Spleen (tissue), 11 donors: ENCODE data around the gene TRIM2. TPM values are rescaled to one million over a fixed set of nuclear protein-coding genes. Genes with fewer than 3 reads are reported as not detected.

Source experiments
- DNase-seq: peaks from one replicate; pipeline ENCODE4 v3.0.0-alpha.2; 2020
- H3K27ac ChIP-seq, 8 donors: fragments of 200-600 bp; sonication (generic) in 7 of 8; 1 replicate in 4 of 8; 2 replicates in 4 of 8; pipeline versions ENCODE4 v1.5.0 to v1.8.0; 2016 to 2021; ENCODE audit warnings: inconsistent platforms in 4 of 8, mild to moderate bottlenecking in 4 of 8, moderate library complexity in 1 of 8
- H3K27me3 ChIP-seq, 7 donors: fragments of 200-600 bp; sonication (generic) in 6 of 7; replicated peaks in 1 of 7; 1 replicate in 4 of 7; 2 replicates in 3 of 7; pipeline versions ENCODE4 v1.5.0 to v1.8.0; 2016 to 2021; ENCODE audit warnings: inconsistent platforms in 3 of 7, mild to moderate bottlenecking in 1 of 7
- H3K36me3 ChIP-seq, 6 donors: fragments of 200-600 bp; sonication (generic) in 5 of 6; 1 replicate in 4 of 6; 2 replicates in 2 of 6; pipeline versions ENCODE4 v1.5.0 to v1.8.0; 2016 to 2021; ENCODE audit warnings: inconsistent platforms in 2 of 6
- H3K4me1 ChIP-seq, 6 donors: fragments of 200-600 bp; sonication (generic) in 5 of 6; 1 replicate in 3 of 6; 2 replicates in 3 of 6; pipeline versions ENCODE4 v1.5.0 to v1.8.0; 2016 to 2021; ENCODE audit warnings: inconsistent platforms in 3 of 6
- H3K4me3 ChIP-seq, 8 donors: fragments of 200-600 bp; sonication (generic) in 7 of 8; 1 replicate in 4 of 8; 2 replicates in 4 of 8; pipeline versions ENCODE4 v1.5.0 to v1.8.0; 2016 to 2021; ENCODE audit warnings: inconsistent platforms in 4 of 8, mild to moderate bottlenecking in 4 of 8, moderate library complexity in 2 of 8
- H3K9me3 ChIP-seq, 8 donors: fragments of 200-600 bp; sonication (generic) in 7 of 8; 1 replicate in 4 of 8; 2 replicates in 4 of 8; pipeline versions ENCODE4 v1.5.0 to v1.8.0; 2016 to 2021; ENCODE audit warnings: inconsistent platforms in 4 of 8
- CTCF ChIP-seq, 11 experiments: fragments of 200-600 bp in 7 of 11; fragments of 450-650 bp in 4 of 11; sonication (generic) in 4 of 11; IDR thresholded peaks in 8 of 11; conservative IDR thresholded peaks in 3 of 11; 1 replicate in 7 of 11; 2 replicates in 4 of 11; pipeline versions ENCODE4 v1.4.0 to v1.8.0; 2016 to 2021; ENCODE audit warnings: antibody characterized with exemption in 11 of 11, inconsistent platforms in 4 of 11, mild to moderate bottlenecking in 1 of 11
- POLR2A ChIP-seq, 3 donors: fragments of 450-650 bp; IDR thresholded peaks; one replicate each; pipeline ENCODE4 v1.5.1; 2017; ENCODE audit warnings: antibody characterized with exemption in 3 of 3, mild to moderate bottlenecking in 1 of 3
- POLR2AphosphoS5 ChIP-seq, 3 donors: sonication (generic); formaldehyde crosslinking; IDR thresholded peaks; one replicate each; pipeline ENCODE4 v1.5.1; 2017; ENCODE audit warnings: antibody characterized with exemption in 3 of 3
- WGBS, 5 donors: extraction: QIAGEN DNeasy Blood & Tissue Kit in 3 of 5; methylation state at CpG; one replicate each; pipeline versions ENCODE4 v1.1.5 to v1.1.7; 2013 to 2018; 5-methylcytosine and 5-hydroxymethylcytosine counted together
- intact Hi-C: fragments of 100-400 bp; cut with DNase I; formaldehyde crosslinking; loops from one replicate; pipeline ENCODE4 v1.15.0; 2023; ENCODE audit warnings: low total_unique reads
- polyA plus RNA-seq, 3 donors: library from polyadenylated mRNA; stranded (reverse); fragments of 200-250 nt; gene quantifications; one replicate each; pipeline ENCODE4 v1.2.1, GENCODE V29; 2013
- total RNA-seq, 7 donors: library from RNA; depleted of rRNA in 3 of 7; stranded (reverse); fragments of >200 nt in 3 of 7; fragmentation: NEBNext Ultra II Directional in 4 of 7; extraction: Animal tissue kit (Norgen Biotek cat#: 25700) in 4 of 7; gene quantifications; one replicate each; pipeline versions ENCODE4 v1.1.0 to v1.2.1, GENCODE V29; 2016 to 2021
- donor health status: healthy with polysubstance abuse.
- donor health status: DM: no; HTN: no; CAD: no; lungs with moderate emphysema.
- donor health status: DM: no; HTN: no; CAD: no.
- donor health status: Bipolar disorder and iron deficiency.
- donor health status: healthy.
- donor health status: DM: no; HTN: no; CAD: no.
- donor health status: DM: yes; HTN: yes; CAD: no.

Gene TRIM2
- total and polyA plus RNA-seq, 10 donors = 3.2 to 77.9 (median 45.3) TPM

- peaks cover 0 to 14% (median 5%) of the 10 kb centered on the region in 8 donors for H3K9me3 ChIP-seq
- TF ChIP-seq POLR2AphosphoS5 (IDR thresholded peaks at IDR 0.05) (no peak), POLR2A (IDR thresholded peaks at IDR 0.05) (no peak), CTCF (IDR thresholded peaks at IDR 0.05 in 8 of 11, conservative IDR thresholded peaks at IDR 0.05 in 3 of 11) (no peak)
- DNase-seq = no peak
- no peak overlapping the region for H3K27ac ChIP-seq
- H3K4me1 ChIP-seq = peaks cover 0 to 10% (median 4%) of the 10 kb centered on the region in 6 donors
- H3K36me3 ChIP-seq = peaks cover 0 to 3% (median 0%) of the 10 kb centered on the region in 6 donors
- intact Hi-C loops = no loop called here
- H3K4me3 ChIP-seq = no peak overlapping the region
- 87 to 90% (median 88%) methylated on average over 9 of the region's 9 CpGs for WGBS, 5 donors
- no peaks in the 10 kb centered on the region for H3K27me3 ChIP-seq
Measured at GRCh38 chr4:153265306-153266047, 61.2 kb downstream of the TRIM2 start.

- H3K36me3 ChIP-seq = peaks cover 0 to 4% (median 0%) of the 10 kb centered on the region in 6 donors
- peaks cover 0 to 10% (median 4%) of the 10 kb centered on the region in 6 donors for H3K4me1 ChIP-seq
- H3K27me3 ChIP-seq = no peaks in the 10 kb centered on the region
- peaks cover 0 to 7% (median under 1%) of the 10 kb centered on the region in 8 donors for H3K9me3 ChIP-seq
- no peak for DNase-seq
- 78 to 83% (median 81%) methylated on average over 3 of the region's 3 CpGs for WGBS, 5 donors
- no peak overlapping the region for H3K4me3 ChIP-seq
- H3K27ac ChIP-seq = no peak overlapping the region
- no peak for TF ChIP-seq POLR2AphosphoS5 (IDR thresholded peaks at IDR 0.05)
- no peak for TF ChIP-seq POLR2A (IDR thresholded peaks at IDR 0.05)
- intact Hi-C loops = no loop called here
Measured at GRCh38 chr4:153266988-153267387, 62.7 kb downstream of the TRIM2 start.

- DNase-seq = no peak
- Histone ChIP-seq H3K27ac (no peak overlapping the region), H3K27me3 (no peaks in the 10 kb centered on the region), H3K9me3 (no peaks in the 10 kb centered on the region), H3K36me3 (peaks cover 0 to 4% (median 0%) of the 10 kb centered on the region in 6 donors), H3K4me3 (no peak overlapping the region), H3K4me1 (peaks cover 0 to 10% (median 4%) of the 10 kb centered on the region in 6 donors)
- TF ChIP-seq POLR2A (IDR thresholded peaks at IDR 0.05) (no peak), CTCF (IDR thresholded peaks at IDR 0.05 in 8 of 11, conservative IDR thresholded peaks at IDR 0.05 in 3 of 11) (no peak), POLR2AphosphoS5 (IDR thresholded peaks at IDR 0.05) (no peak)
- intact Hi-C loops = no loop called here
- WGBS, 5 donors = 88 to 97% (median 93%) methylated on average over 7 of the region's 7 CpGs
Measured at GRCh38 chr4:153267890-153268289, 63.6 kb downstream of the TRIM2 start.

GRCh38 chr4:153268295-153268694 is 64.1 kb downstream of the TRIM2 start:
- H3K4me3 ChIP-seq = no peak overlapping the region
- H3K36me3 ChIP-seq = peaks cover 0 to 4% (median 0%) of the 10 kb centered on the region in 6 donors
- TF ChIP-seq POLR2AphosphoS5 (IDR thresholded peaks at IDR 0.05) (no peak), CTCF (IDR thresholded peaks at IDR 0.05 in 8 of 11, conservative IDR thresholded peaks at IDR 0.05 in 3 of 11) (no peak), POLR2A (IDR thresholded peaks at IDR 0.05) (no peak)
- no peaks in the 10 kb centered on the region for H3K27me3 ChIP-seq
- no peaks in the 10 kb centered on the region for H3K9me3 ChIP-seq
- intact Hi-C loops = no loop called here
- 71 to 90% (median 79%) methylated on average over 4 of the region's 4 CpGs for WGBS, 5 donors
- DNase-seq = no peak
- peaks cover 0 to 10% (median 4%) of the 10 kb centered on the region in 6 donors for H3K4me1 ChIP-seq
- H3K27ac ChIP-seq = peak overlapping the region in 1 of 8 donors; percentile 13
